Measurements from ENCODE around the gene ATP6V1F. TPM values are rescaled to one million over a fixed set of nuclear protein-coding genes. Genes with fewer than 3 reads are reported as not detected.

ATP6V1F gene
- total RNA-seq, 2 experiments from 2014 or later, result 134 TPM

Other genes starting within 250 kb of the ATP6V1F start
- 1 to 10 TPM in 1 of 2 experiments, under 1 TPM in 1; 0.88 to 1.9 TPM for gene GARIN1A, start 190.6 kb upstream of the ATP6V1F start, total RNA-seq
- 10 to 100 TPM; 26.0 to 30.2 TPM for gene CALU, start 123.5 kb upstream of the ATP6V1F start, total RNA-seq
- gene OPN1SW, start 87.1 kb upstream of the ATP6V1F start, total RNA-seq, result not detected
- gene CCDC136, start 70.9 kb upstream of the ATP6V1F start, total RNA-seq, result 10 to 100 TPM; 13.8 to 14.5 TPM
- gene FLNC, start 32.5 kb upstream of the ATP6V1F start, total RNA-seq, result not detected
- under 1 TPM; 0.57 to 0.69 TPM for gene KCP, start 47.9 kb downstream of the ATP6V1F start, total RNA-seq
- 1 to 10 TPM; 7.7 to 8.2 TPM for gene IRF5, start 75.1 kb downstream of the ATP6V1F start, total RNA-seq
- gene TNPO3, start 192.3 kb downstream of the ATP6V1F start, total RNA-seq, result 10 to 100 TPM; 43.0 to 43.9 TPM

All from activated naive CD8-positive, alpha-beta T cell treated with anti-CD3 and anti-CD28 coated beads, Interleukin-2, amount 10 ng/mL, durations not matched to agents 7 days and 5 days (primary cell).